ENCODE data around the gene THSD7A. TPM values are rescaled to one million over a fixed set of nuclear protein-coding genes. Genes with fewer than 3 reads are reported as not detected.
"Not testable (repeated sequence)": the region's sequence is repeated elsewhere in the genome, so short reads cannot be mapped to it uniquely, and the experiment has no call there.

Gene THSD7A
- total RNA-seq, 1 experiment from 2014 or later: 0.64 TPM

DNA sequence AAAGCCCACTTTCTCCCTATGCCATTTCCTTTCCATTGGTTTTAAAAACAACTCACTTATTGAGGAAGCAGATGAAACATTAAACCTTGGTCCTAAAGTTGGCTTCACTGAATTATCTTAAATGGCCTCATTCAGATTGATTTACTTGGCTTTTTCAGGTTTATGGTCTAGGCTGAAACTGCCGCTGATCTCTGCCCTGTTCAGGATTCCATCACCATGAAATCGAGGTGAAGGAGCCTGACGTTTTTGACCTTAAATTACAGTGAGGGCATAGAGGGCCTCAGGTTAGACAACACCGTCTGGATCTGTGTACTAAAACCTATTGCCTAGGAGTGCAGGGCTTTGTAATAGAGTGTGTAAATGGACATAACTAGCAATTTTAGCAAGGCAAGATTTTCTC, 383.7 kb downstream of the THSD7A start:
- Histone ChIP-seq H3K4me1 (ENCODE audit: insufficient read depth, low read length, poor library complexity, severe bottlenecking) (peaks cover 5% of the 10 kb centered on the region), H3K36me3 (ENCODE audit: insufficient read depth, low read length, poor library complexity, severe bottlenecking) (no peaks in the 10 kb centered on the region), H3K27ac (ENCODE audit: low read depth, low read length, poor library complexity, severe bottlenecking) (no peak overlapping the region), H3K27me3 (replicated peaks; ENCODE audit: insufficient read depth, low read depth, low read length, poor library complexity) (no peaks in the 10 kb centered on the region), H3K4me3 (ENCODE audit: low read depth, low read length, poor library complexity, severe bottlenecking) (no peak overlapping the region), H3K9me3 (ENCODE audit: low read depth, low read length, poor library complexity, severe bottlenecking) (no peaks in the 10 kb centered on the region)
- TF ChIP-seq, protein P1, sequence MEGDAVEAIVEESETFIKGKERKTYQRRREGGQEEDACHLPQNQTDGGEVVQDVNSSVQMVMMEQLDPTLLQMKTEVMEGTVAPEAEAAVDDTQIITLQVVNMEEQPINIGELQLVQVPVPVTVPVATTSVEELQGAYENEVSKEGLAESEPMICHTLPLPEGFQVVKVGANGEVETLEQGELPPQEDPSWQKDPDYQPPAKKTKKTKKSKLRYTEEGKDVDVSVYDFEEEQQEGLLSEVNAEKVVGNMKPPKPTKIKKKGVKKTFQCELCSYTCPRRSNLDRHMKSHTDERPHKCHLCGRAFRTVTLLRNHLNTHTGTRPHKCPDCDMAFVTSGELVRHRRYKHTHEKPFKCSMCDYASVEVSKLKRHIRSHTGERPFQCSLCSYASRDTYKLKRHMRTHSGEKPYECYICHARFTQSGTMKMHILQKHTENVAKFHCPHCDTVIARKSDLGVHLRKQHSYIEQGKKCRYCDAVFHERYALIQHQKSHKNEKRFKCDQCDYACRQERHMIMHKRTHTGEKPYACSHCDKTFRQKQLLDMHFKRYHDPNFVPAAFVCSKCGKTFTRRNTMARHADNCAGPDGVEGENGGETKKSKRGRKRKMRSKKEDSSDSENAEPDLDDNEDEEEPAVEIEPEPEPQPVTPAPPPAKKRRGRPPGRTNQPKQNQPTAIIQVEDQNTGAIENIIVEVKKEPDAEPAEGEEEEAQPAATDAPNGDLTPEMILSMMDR (conservative IDR thresholded peaks at IDR 0.05; ENCODE audit: low read depth, low read length): no peak
- TF ChIP-seq EZH2 (IDR thresholded peaks at IDR 0.05; ENCODE audit: borderline replicate concordance, low read depth, low read length, poor library complexity, severe bottlenecking): no peak
- ChIA-PET POLR2A (ENCODE audit: low non-redundant PET) (no interaction called here), CTCF (no interaction called here)
- DNase-seq (ENCODE audit: low spot score): no peak
- BruUV-seq (replicated peaks): no TSS peak
- intact Hi-C loops (cut with micrococcal nuclease; ENCODE audit: unreplicated experiment): no loop called here

DNA sequence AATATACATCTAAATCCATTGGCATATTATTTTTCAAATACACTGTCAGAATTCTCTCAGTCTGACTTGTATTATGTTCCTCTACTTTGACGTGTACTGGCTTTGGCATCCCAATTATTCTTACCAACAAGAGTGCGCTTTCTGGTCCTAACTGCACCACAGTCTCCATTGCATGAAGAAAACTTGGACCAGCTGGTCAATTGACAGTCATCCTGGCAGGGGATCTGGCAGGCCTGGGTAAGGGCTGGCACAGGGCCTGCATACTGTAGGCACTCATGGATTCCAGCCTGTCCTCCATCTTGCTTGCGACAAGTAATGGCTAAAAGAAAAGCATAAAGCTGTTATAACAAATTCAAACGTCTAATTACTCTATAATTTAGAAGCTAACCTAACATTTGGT, 384.9 kb downstream of the THSD7A start:
- no peaks in the 10 kb centered on the region for H3K36me3 ChIP-seq (ENCODE audit: insufficient read depth, low read length, poor library complexity, severe bottlenecking)
- no peaks in the 10 kb centered on the region for H3K27me3 ChIP-seq (replicated peaks; ENCODE audit: insufficient read depth, low read depth, low read length, poor library complexity)
- TF ChIP-seq EZH2 (IDR thresholded peaks at IDR 0.05; ENCODE audit: borderline replicate concordance, low read depth, low read length, poor library complexity, severe bottlenecking): no peak
- TF ChIP-seq, protein P1 (conservative IDR thresholded peaks at IDR 0.05; ENCODE audit: low read depth, low read length): no peak
- DNase-seq (ENCODE audit: low spot score): no peak
- H3K9me3 ChIP-seq (ENCODE audit: low read depth, low read length, poor library complexity, severe bottlenecking): no peaks in the 10 kb centered on the region
- no peak overlapping the region for H3K4me3 ChIP-seq (ENCODE audit: low read depth, low read length, poor library complexity, severe bottlenecking)
- POLR2A ChIA-PET (ENCODE audit: low non-redundant PET): no interaction called here
- no peak overlapping the region for H3K27ac ChIP-seq (ENCODE audit: low read depth, low read length, poor library complexity, severe bottlenecking)
- no TSS peak for BruUV-seq (replicated peaks)
- H3K4me1 ChIP-seq (ENCODE audit: insufficient read depth, low read length, poor library complexity, severe bottlenecking): peaks cover under 1% of the 10 kb centered on the region
- intact Hi-C loops (cut with micrococcal nuclease; ENCODE audit: unreplicated experiment): no loop called here
- CTCF ChIA-PET: no interaction called here

DNA sequence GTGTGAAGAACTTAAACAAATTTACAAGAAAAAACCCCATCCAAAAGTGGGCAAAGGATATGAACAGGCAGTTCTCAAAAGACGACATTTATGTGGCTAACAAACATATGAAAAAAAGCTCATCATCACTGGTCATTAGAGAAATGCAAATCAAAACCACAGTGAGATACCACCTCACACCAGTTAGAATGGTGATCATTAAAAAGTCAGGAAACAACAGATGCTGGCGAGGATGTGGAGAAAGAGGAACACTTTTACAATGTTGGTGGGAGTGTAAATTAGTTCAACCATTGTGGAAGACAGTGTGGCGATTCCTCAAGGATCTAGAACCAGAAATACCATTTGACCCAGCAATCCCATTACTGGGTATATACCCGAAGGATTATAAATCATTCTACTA, 388.1 kb downstream of the THSD7A start:
- H3K27me3 ChIP-seq (replicated peaks; ENCODE audit: insufficient read depth, low read depth, low read length, poor library complexity); H3K4me3 ChIP-seq (ENCODE audit: low read depth, low read length, poor library complexity, severe bottlenecking); CTCF ChIA-PET; H3K4me1 ChIP-seq (ENCODE audit: insufficient read depth, low read length, poor library complexity, severe bottlenecking); H3K9me3 ChIP-seq (ENCODE audit: low read depth, low read length, poor library complexity, severe bottlenecking); DNase-seq (ENCODE audit: low spot score); BruUV-seq (replicated peaks); intact Hi-C loops (cut with micrococcal nuclease; ENCODE audit: unreplicated experiment); H3K36me3 ChIP-seq (ENCODE audit: insufficient read depth, low read length, poor library complexity, severe bottlenecking); H3K27ac ChIP-seq (ENCODE audit: low read depth, low read length, poor library complexity, severe bottlenecking): not testable (repeated sequence)
- POLR2A ChIA-PET (ENCODE audit: low non-redundant PET): interaction anchor here (0.6 kb wide), 1 partner anchor 108 kb away, joined by 4 read pairs; no protein-coding TSS in a partner anchor

DNA sequence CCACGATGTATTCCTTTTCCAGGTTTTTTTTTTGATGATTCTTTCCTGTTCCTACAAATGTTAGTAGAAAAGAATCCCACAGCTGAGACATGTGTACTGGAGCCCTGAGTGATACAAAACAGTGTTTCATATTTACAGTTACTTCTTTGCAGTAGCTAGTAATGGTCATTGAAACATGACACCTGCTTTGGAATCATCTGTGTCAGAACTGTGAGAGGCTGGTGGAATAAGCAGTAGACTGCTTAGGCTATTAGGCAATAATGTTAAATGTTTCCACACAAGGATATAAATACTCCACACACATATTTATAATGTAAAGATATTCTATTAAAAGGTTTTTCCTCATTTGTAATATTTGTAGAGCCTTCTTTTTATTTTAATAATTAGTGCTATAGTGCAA, 394.0 kb downstream of the THSD7A start:
- ChIA-PET CTCF (no interaction called here), POLR2A (ENCODE audit: low non-redundant PET) (no interaction called here)
- Histone ChIP-seq H3K27me3 (replicated peaks; ENCODE audit: insufficient read depth, low read depth, low read length, poor library complexity) (no peaks in the 10 kb centered on the region), H3K9me3 (ENCODE audit: low read depth, low read length, poor library complexity, severe bottlenecking) (no peaks in the 10 kb centered on the region), H3K27ac (ENCODE audit: low read depth, low read length, poor library complexity, severe bottlenecking) (no peak overlapping the region), H3K4me1 (ENCODE audit: insufficient read depth, low read length, poor library complexity, severe bottlenecking) (no peaks in the 10 kb centered on the region), H3K4me3 (ENCODE audit: low read depth, low read length, poor library complexity, severe bottlenecking) (no peak overlapping the region), H3K36me3 (ENCODE audit: insufficient read depth, low read length, poor library complexity, severe bottlenecking) (no peaks in the 10 kb centered on the region)
- peak; percentile 29 for DNase-seq (ENCODE audit: low spot score)
- TF ChIP-seq EZH2 (IDR thresholded peaks at IDR 0.05; ENCODE audit: borderline replicate concordance, low read depth, low read length, poor library complexity, severe bottlenecking): no peak
- TF ChIP-seq, protein P1 (conservative IDR thresholded peaks at IDR 0.05; ENCODE audit: low read depth, low read length): no peak
- intact Hi-C loops (cut with micrococcal nuclease; ENCODE audit: unreplicated experiment): loop anchor here (10.0 kb wide), 1 partner anchor 307 kb away; no protein-coding TSS in a partner anchor
- BruUV-seq (replicated peaks): no TSS peak
